ENCODE results near the gene MAPK4.

The MAPK4 gene

DNA sequence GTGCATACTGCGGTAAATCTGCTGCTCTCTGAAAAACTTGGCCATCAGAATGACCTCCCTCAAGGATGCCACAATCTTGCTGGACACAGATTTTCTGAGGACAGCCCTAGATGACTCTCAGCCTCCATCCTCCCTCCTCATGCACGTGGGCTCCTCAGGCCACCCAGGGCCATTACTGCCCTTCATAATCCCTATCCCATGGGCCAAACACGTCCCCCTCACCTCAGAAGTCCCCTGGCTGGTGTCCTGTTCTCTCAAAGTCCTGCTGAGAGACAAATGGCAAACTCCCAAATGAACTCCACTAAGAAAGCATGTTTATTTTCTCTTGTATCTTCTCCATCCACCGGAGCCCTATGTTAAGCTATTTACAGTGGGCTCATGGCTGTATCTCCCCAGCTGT lies 134.3 kb downstream of the MAPK4 start:
- H3K9ac ChIP-seq (ENCODE audit: low read length): no peak overlapping the region
- H3K27ac ChIP-seq (ENCODE audit: low read depth, low read length): no peak overlapping the region
- H3K79me2 ChIP-seq (ENCODE audit: insufficient read depth, low read length): no peaks in the 10 kb centered on the region
- H2AFZ ChIP-seq (ENCODE audit: low read depth, low read length, severe bottlenecking): no peak overlapping the region
- H3K4me2 ChIP-seq (ENCODE audit: low read depth, low read length, poor library complexity, severe bottlenecking): no peak overlapping the region
- no peak for TF ChIP-seq EZH2phosphoT487 (conservative IDR thresholded peaks at IDR 0.05; ENCODE audit: low read length)
- TF ChIP-seq, protein P1, sequence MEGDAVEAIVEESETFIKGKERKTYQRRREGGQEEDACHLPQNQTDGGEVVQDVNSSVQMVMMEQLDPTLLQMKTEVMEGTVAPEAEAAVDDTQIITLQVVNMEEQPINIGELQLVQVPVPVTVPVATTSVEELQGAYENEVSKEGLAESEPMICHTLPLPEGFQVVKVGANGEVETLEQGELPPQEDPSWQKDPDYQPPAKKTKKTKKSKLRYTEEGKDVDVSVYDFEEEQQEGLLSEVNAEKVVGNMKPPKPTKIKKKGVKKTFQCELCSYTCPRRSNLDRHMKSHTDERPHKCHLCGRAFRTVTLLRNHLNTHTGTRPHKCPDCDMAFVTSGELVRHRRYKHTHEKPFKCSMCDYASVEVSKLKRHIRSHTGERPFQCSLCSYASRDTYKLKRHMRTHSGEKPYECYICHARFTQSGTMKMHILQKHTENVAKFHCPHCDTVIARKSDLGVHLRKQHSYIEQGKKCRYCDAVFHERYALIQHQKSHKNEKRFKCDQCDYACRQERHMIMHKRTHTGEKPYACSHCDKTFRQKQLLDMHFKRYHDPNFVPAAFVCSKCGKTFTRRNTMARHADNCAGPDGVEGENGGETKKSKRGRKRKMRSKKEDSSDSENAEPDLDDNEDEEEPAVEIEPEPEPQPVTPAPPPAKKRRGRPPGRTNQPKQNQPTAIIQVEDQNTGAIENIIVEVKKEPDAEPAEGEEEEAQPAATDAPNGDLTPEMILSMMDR (IDR thresholded peaks at IDR 0.05; ENCODE audit: insufficient read depth, low read length, poor library complexity, severe bottlenecking): no peak
- no peaks in the 10 kb centered on the region for H3K36me3 ChIP-seq (ENCODE audit: low read length)
- no peaks in the 10 kb centered on the region for H4K20me1 ChIP-seq (ENCODE audit: low read depth, low read length)
- no peak overlapping the region for H3K4me3 ChIP-seq (ENCODE audit: insufficient read depth, low read length, poor library complexity, severe bottlenecking)
- no peaks in the 10 kb centered on the region for H3F3A ChIP-seq (ENCODE audit: insufficient read depth)
- H3K27me3 ChIP-seq (ENCODE audit: low read length): no peaks in the 10 kb centered on the region
- H3K9me3 ChIP-seq (ENCODE audit: insufficient read depth, low read length): no peaks in the 10 kb centered on the region
- no peaks in the 10 kb centered on the region for H3K9me2 ChIP-seq (replicated peaks; ENCODE audit: insufficient read depth, low read length)

GRCh38 chr18:50695431-50696176 lies 135.7 kb downstream of the MAPK4 start:
- Histone ChIP-seq H2AFZ (ENCODE audit: low read depth, low read length, severe bottlenecking) (no peak overlapping the region), H3K9ac (ENCODE audit: low read length) (no peak overlapping the region), H3K79me2 (ENCODE audit: insufficient read depth, low read length) (no peaks in the 10 kb centered on the region), H3K4me2 (ENCODE audit: low read depth, low read length, poor library complexity, severe bottlenecking) (no peak overlapping the region), H3K9me3 (ENCODE audit: insufficient read depth, low read length) (no peaks in the 10 kb centered on the region), H3K4me3 (ENCODE audit: insufficient read depth, low read length, poor library complexity, severe bottlenecking) (no peak overlapping the region), H3F3A (ENCODE audit: insufficient read depth) (no peaks in the 10 kb centered on the region), H3K27ac (ENCODE audit: low read depth, low read length) (no peak overlapping the region), H4K20me1 (ENCODE audit: low read depth, low read length) (no peaks in the 10 kb centered on the region), H3K36me3 (ENCODE audit: low read length) (no peaks in the 10 kb centered on the region), H3K27me3 (ENCODE audit: low read length) (no peaks in the 10 kb centered on the region), H3K9me2 (replicated peaks; ENCODE audit: insufficient read depth, low read length) (no peaks in the 10 kb centered on the region)
- TF ChIP-seq, protein P1 (IDR thresholded peaks at IDR 0.05; ENCODE audit: insufficient read depth, low read length, poor library complexity, severe bottlenecking): no peak
- TF ChIP-seq EZH2phosphoT487 (conservative IDR thresholded peaks at IDR 0.05; ENCODE audit: low read length): no peak

- H3K9ac ChIP-seq (ENCODE audit: low read length): no peak overlapping the region
- H3K36me3 ChIP-seq (ENCODE audit: low read length): no peaks in the 10 kb centered on the region
- no peaks in the 10 kb centered on the region for H3K27me3 ChIP-seq (ENCODE audit: low read length)
- TF ChIP-seq EZH2phosphoT487 (conservative IDR thresholded peaks at IDR 0.05; ENCODE audit: low read length): no peak
- TF ChIP-seq, protein P1 (IDR thresholded peaks at IDR 0.05; ENCODE audit: insufficient read depth, low read length, poor library complexity, severe bottlenecking): no peak
- H3K4me3 ChIP-seq (ENCODE audit: insufficient read depth, low read length, poor library complexity, severe bottlenecking): no peak overlapping the region
- no peak overlapping the region for H2AFZ ChIP-seq (ENCODE audit: low read depth, low read length, severe bottlenecking)
- no peak overlapping the region for H3K4me2 ChIP-seq (ENCODE audit: low read depth, low read length, poor library complexity, severe bottlenecking)
- H4K20me1 ChIP-seq (ENCODE audit: low read depth, low read length): no peaks in the 10 kb centered on the region
- no peaks in the 10 kb centered on the region for H3K79me2 ChIP-seq (ENCODE audit: insufficient read depth, low read length)
- no peaks in the 10 kb centered on the region for H3F3A ChIP-seq (ENCODE audit: insufficient read depth)
- H3K9me3 ChIP-seq (ENCODE audit: insufficient read depth, low read length): no peaks in the 10 kb centered on the region
- no peaks in the 10 kb centered on the region for H3K9me2 ChIP-seq (replicated peaks; ENCODE audit: insufficient read depth, low read length)
- H3K27ac ChIP-seq (ENCODE audit: low read depth, low read length): no peak overlapping the region
These were observed 136.5 kb downstream of the MAPK4 start for GRCh38 chr18:50696436-50696835.

Data from SU-DHL-6 (cell line).